WI38 (cell line): ENCODE data around the gene GOSR1.

ENCODE experiments used
- H3K4me3 ChIP-seq: 2 replicates; pipeline ENCODE4 v1.5.1; 2011; ENCODE audit warnings: low read depth, mild to moderate bottlenecking, control low read depth, low read length
- TF ChIP-seq, protein P1 (sequence below): IDR thresholded peaks from 2 replicates; pipeline ENCODE4 v1.5.1; 2012; ENCODE audit warnings: low read depth, mild to moderate bottlenecking, control low read depth, low read length

The GOSR1 gene

DNA sequence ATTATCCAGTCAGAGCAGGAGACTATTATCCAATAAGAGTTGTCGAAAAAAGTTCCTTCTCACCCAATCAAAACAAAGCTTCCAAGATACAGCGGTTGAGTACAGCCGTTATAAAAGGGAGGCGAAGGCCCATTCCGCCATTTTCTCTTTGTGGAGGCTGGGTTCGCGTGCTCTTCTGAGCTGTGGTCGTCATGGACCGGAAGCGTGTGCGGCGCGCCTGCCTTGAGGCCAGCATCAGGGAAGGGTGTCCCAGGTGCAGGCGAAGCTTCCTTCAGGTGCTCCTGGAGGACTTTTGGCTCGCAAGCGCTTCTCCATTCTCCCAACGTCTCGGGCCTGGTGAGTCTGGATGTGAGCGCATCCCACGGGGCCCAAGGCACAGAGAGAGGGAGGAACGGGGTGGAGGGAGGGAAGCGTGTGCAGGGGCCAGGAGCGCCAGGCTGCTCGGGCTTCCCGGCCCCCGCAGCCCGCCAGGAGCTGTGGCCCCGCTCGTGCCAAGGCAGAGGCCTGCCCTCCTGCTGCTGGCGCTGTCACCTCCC lies 99.2 kb downstream of the GOSR1 start:
- TF ChIP-seq, protein P1, sequence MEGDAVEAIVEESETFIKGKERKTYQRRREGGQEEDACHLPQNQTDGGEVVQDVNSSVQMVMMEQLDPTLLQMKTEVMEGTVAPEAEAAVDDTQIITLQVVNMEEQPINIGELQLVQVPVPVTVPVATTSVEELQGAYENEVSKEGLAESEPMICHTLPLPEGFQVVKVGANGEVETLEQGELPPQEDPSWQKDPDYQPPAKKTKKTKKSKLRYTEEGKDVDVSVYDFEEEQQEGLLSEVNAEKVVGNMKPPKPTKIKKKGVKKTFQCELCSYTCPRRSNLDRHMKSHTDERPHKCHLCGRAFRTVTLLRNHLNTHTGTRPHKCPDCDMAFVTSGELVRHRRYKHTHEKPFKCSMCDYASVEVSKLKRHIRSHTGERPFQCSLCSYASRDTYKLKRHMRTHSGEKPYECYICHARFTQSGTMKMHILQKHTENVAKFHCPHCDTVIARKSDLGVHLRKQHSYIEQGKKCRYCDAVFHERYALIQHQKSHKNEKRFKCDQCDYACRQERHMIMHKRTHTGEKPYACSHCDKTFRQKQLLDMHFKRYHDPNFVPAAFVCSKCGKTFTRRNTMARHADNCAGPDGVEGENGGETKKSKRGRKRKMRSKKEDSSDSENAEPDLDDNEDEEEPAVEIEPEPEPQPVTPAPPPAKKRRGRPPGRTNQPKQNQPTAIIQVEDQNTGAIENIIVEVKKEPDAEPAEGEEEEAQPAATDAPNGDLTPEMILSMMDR = no peak
- H3K4me3 ChIP-seq = no peak overlapping the region
